MM.1S (cell line): ENCODE results near the gene ZNF438.
"Not testable (repeated sequence)": the region's sequence is repeated elsewhere in the genome, so short reads cannot be mapped to it uniquely, and the experiment has no call there.

Experiments
- DNase-seq: peaks from one replicate; pipeline ENCODE4 v3.0.0-alpha.2; 2015
- H2AFZ ChIP-seq: fragments of 300-600 bp; sonication (generic); 2 replicates; pipeline ENCODE4 v1.6.0; 2016; ENCODE audit warnings: antibody characterized with exemption, low read length
- H3F3A ChIP-seq: fragments of 300-600 bp; sonication (generic); 2 replicates; pipeline ENCODE4 v1.6.1; 2016; ENCODE audit warnings: mild to moderate bottlenecking, antibody characterized with exemption, low read length, moderate library complexity, mixed read lengths; ENCODE audit not compliant: insufficient read depth
- H3K27ac ChIP-seq: fragments of 300-600 bp; sonication (generic); 2 replicates; pipeline ENCODE4 v1.5.1; 2016; ENCODE audit warnings: mild to moderate bottlenecking, low read length
- H3K27me3 ChIP-seq: fragments of 300-600 bp; sonication (generic); replicated peaks from 2 replicates; pipeline ENCODE4 v1.6.0; 2016; ENCODE audit warnings: low read length; ENCODE audit not compliant: insufficient read depth
- H3K36me3 ChIP-seq: fragments of 300-600 bp; sonication (generic); replicated peaks from 2 replicates; pipeline ENCODE4 v1.6.1; 2016; ENCODE audit warnings: mild to moderate bottlenecking, low read length, mixed read lengths; ENCODE audit not compliant: insufficient read depth
- H3K4me1 ChIP-seq: fragments of 300-600 bp; sonication (generic); 2 replicates; pipeline ENCODE4 v1.6.1; 2016; ENCODE audit warnings: low read length, mixed read lengths
- H3K4me2 ChIP-seq: fragments of 300-600 bp; sonication (generic); 2 replicates; pipeline ENCODE4 v1.6.0; 2016; ENCODE audit warnings: low read depth, low read length
- H3K4me3 ChIP-seq: fragments of 300-600 bp; sonication (generic); 2 replicates; pipeline ENCODE4 v1.5.1; 2016; ENCODE audit warnings: low read length, mixed read lengths
- H3K79me2 ChIP-seq: fragments of 300-600 bp; sonication (generic); 2 replicates; pipeline ENCODE4 v1.6.1; 2016; ENCODE audit warnings: mixed run types, low read length, mixed read lengths
- H3K9ac ChIP-seq: fragments of 300-600 bp; sonication (generic); 2 replicates; pipeline ENCODE4 v1.6.1; 2016; ENCODE audit warnings: low read length, mixed read lengths
- H3K9me2 ChIP-seq: fragments of 300-600 bp; sonication (generic); replicated peaks from 2 replicates; pipeline ENCODE4 v1.6.1; 2016; ENCODE audit warnings: mild to moderate bottlenecking, low read length, mixed read lengths; ENCODE audit not compliant: insufficient read depth
- H3K9me3 ChIP-seq: fragments of 300-600 bp; sonication (generic); replicated peaks from 2 replicates; pipeline ENCODE4 v1.6.1; 2016; ENCODE audit warnings: mild to moderate bottlenecking, low read length, mixed read lengths; ENCODE audit not compliant: insufficient read depth
- H4K20me1 ChIP-seq: fragments of 300-600 bp; sonication (generic); 2 replicates; pipeline ENCODE4 v1.6.1; 2016; ENCODE audit warnings: mild to moderate bottlenecking, low read length, moderate library complexity, mixed read lengths; ENCODE audit not compliant: insufficient read depth
- CTCF ChIP-seq: fragments of 300-600 bp; sonication (generic); IDR thresholded peaks from 2 replicates; pipeline ENCODE4 v1.5.1; 2016; ENCODE audit warnings: antibody characterized with exemption, low read length, mixed read lengths
- EZH2 ChIP-seq: fragments of 300-600 bp; sonication (generic); optimal IDR thresholded peaks from 2 replicates; pipeline ENCODE3; 2017; ENCODE audit warnings: low read depth, mild to moderate bottlenecking, antibody characterized with exemption, low read length, mixed read lengths
- EZH2phosphoT487 ChIP-seq: fragments of 300-600 bp; sonication (generic); IDR thresholded peaks from 2 replicates; pipeline ENCODE4 v1.6.1; 2018; ENCODE audit warnings: antibody characterized with exemption, low read length

Gene ZNF438

GRCh38 chr10:30911303-30911863 is 120.3 kb downstream of the ZNF438 start:
- Histone ChIP-seq H3K4me3 (peak overlapping the region; percentile 5; the same call in 1 of the 2 replicates), H3K27ac (peak overlapping the region; percentile 15; the same call in 1 of the 2 replicates), H3K4me2 (peak overlapping the region; percentile 61), H4K20me1 (no peaks in the 10 kb centered on the region), H3K4me1 (peaks cover 16% of the 10 kb centered on the region), H3K9me2 (no peaks in the 10 kb centered on the region), H3K79me2 (no peaks in the 10 kb centered on the region), H3F3A (no peaks in the 10 kb centered on the region), H3K9ac (no peak overlapping the region; the same call in 1 of the 2 replicates), H3K36me3 (no peaks in the 10 kb centered on the region), H3K9me3 (no peaks in the 10 kb centered on the region), H3K27me3 (no peaks in the 10 kb centered on the region), H2AFZ (peak overlapping the region; percentile 43; the same call in 1 of the 2 replicates)
- TF ChIP-seq EZH2, result no peak
- peak; percentile 37 for DNase-seq

- TF ChIP-seq CTCF (no peak), EZH2 (no peak), EZH2phosphoT487 (no peak)
- DNase-seq, result no peak
Observed at GRCh38 chr10:30903397-30904138, 128.1 kb downstream of the ZNF438 start.

GRCh38 chr10:30902621-30903396 is 128.9 kb downstream of the ZNF438 start:
- no peak overlapping the region for H3K4me3 ChIP-seq
- H3K9me3 ChIP-seq, result no peaks in the 10 kb centered on the region
- H3K36me3 ChIP-seq, result no peaks in the 10 kb centered on the region
- no peak overlapping the region for H3K27ac ChIP-seq
- H3K4me2 ChIP-seq, result no peak overlapping the region
- no peaks in the 10 kb centered on the region for H3K9me2 ChIP-seq
- H3K27me3 ChIP-seq, result no peaks in the 10 kb centered on the region
- no peaks in the 10 kb centered on the region for H3K4me1 ChIP-seq
- no peaks in the 10 kb centered on the region for H3F3A ChIP-seq
- H2AFZ ChIP-seq, result no peak overlapping the region
- no peak overlapping the region for H3K9ac ChIP-seq
- no peak for DNase-seq
- H4K20me1 ChIP-seq, result no peaks in the 10 kb centered on the region
- no peaks in the 10 kb centered on the region for H3K79me2 ChIP-seq
- TF ChIP-seq CTCF, result no peak
- no peak for TF ChIP-seq EZH2phosphoT487
- TF ChIP-seq EZH2, result no peak

More at GRCh38 chr10:30903397-30904138, 128.1 kb downstream of the ZNF438 start:
- Histone ChIP-seq H3K27me3 (no peaks in the 10 kb centered on the region), H3K4me1 (no peaks in the 10 kb centered on the region), H3K9me2 (no peaks in the 10 kb centered on the region), H3K9me3 (no peaks in the 10 kb centered on the region), H3K4me2 (no peak overlapping the region), H4K20me1 (no peaks in the 10 kb centered on the region), H3K27ac (no peak overlapping the region), H3K9ac (no peak overlapping the region), H3K4me3 (no peak overlapping the region), H3K79me2 (no peaks in the 10 kb centered on the region), H3K36me3 (no peaks in the 10 kb centered on the region), H3F3A (no peaks in the 10 kb centered on the region), H2AFZ (no peak overlapping the region)

GRCh38 chr10:30901487-30901886 is 130.2 kb downstream of the ZNF438 start:
- not testable (repeated sequence) for H2AFZ ChIP-seq, H3K9me3 ChIP-seq, H3K9me2 ChIP-seq, H3K4me3 ChIP-seq, H3F3A ChIP-seq, H4K20me1 ChIP-seq, H3K79me2 ChIP-seq, H3K36me3 ChIP-seq, H3K27me3 ChIP-seq, H3K27ac ChIP-seq, H3K4me1 ChIP-seq, H3K4me2 ChIP-seq, DNase-seq, H3K9ac ChIP-seq
